ENCODE results near the gene IGSF21.

The IGSF21 gene

GRCh38 chr1:18234790-18235242 is 127.2 kb downstream of the IGSF21 start:
- no peak for DNase-seq

GRCh38 chr1:18237371-18237770 is 129.8 kb downstream of the IGSF21 start:
- no peak for DNase-seq

- DNase-seq, result no peak
Observed at GRCh38 chr1:18238190-18238589, 130.6 kb downstream of the IGSF21 start.

- no peak for DNase-seq
Observed at GRCh38 chr1:18239671-18240070, 132.1 kb downstream of the IGSF21 start.

DNA sequence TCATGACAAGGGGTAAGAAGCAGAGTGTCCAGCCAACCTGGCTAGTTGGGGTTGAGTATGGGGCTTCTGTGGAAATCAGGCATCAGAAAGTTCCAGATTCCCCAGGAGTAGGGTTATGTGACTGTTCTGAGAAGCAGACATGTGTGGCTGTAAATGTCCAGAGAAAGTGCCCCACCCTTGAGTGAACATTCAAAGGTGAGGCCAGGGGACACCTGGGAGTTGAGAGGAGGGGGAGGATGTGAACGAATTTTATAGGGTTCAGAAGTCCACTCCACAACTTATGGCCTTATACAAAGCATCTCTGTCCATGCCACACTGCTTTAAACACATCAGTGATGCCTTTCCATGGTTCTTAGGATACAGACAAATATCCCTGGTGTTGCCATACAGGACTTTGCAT is 133.3 kb downstream of the IGSF21 start:
- no peak for DNase-seq

GRCh38 chr1:18241891-18242290 is 134.3 kb downstream of the IGSF21 start:
- DNase-seq, result no peak

DNA sequence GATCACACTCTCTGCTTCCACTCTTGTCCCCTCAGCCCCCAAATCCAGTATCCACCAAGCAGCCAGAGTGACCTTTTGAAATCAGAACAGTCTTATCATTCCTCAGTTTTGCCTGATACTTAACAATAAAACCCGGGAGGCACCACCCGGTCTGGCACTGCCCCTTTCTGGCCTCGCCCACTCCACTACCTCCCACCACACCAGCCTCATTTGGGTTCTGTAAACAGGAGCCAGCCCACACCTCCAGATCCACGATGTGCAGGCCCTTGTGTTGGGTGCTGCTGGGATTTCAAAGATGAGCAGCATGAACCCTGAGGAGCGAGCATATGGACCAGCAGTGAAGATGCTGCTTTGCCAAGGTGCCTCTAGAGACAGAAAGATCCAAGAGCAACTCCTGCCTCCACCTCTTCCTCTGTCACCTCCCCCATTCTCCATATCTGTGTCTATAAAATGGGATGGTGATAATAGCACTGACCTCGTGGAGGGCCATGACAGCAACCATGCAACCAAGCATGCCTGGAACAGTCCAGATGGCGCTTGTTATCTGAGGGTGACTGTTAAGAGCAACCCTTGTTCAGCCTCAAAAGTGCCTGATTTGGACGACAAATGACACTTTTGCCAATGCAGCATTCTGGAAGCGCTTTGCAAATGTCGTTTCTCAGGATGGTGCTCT is 136.0 kb downstream of the IGSF21 start:
- DNase-seq, result no peak

DNA sequence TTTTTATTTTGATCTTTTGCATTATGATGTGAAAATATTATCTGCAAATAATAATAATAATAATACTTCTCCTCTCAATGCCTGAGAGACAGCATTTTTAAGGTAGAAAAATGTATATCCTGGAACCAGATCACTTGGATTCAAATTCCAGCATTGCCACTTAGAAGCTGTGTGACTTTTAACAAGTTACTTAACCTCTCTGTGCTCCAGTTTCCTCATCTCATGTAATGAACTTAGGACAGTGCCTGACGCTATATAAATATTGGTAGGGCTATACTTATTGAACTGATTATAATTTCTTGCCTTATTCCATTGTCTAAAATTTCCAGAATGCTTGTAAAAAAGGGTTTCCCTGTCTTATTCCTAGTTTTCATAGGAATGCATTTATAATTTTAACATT is 137.2 kb downstream of the IGSF21 start:
- DNase-seq, result no peak

DNA sequence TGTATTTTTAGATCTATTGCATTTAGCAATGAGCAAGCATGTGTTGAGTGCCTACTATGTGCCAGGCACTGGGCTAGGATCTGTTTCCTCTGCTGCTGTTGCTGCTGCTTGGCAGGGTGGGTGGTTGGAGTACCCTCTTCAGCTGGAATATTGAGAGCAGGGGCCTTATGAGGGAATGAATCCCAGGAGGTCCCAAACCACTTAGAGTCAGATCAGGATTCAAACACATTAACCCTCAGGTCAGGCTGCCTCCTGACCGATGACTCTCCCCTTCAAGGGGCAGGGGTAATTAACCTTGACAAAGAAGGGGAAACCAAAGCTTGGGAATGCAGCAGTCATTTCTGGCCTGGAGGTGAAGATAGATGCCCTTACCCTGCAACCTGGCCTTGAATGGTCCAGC is 138.0 kb downstream of the IGSF21 start:
- no peak for DNase-seq

GRCh38 chr1:18246543-18246942 is 138.9 kb downstream of the IGSF21 start:
- DNase-seq, result no peak

- no peak for DNase-seq
Observed at GRCh38 chr1:18247151-18247550, 139.6 kb downstream of the IGSF21 start.

GRCh38 chr1:18249631-18250030 is 142.0 kb downstream of the IGSF21 start:
- no peak for DNase-seq

DNA sequence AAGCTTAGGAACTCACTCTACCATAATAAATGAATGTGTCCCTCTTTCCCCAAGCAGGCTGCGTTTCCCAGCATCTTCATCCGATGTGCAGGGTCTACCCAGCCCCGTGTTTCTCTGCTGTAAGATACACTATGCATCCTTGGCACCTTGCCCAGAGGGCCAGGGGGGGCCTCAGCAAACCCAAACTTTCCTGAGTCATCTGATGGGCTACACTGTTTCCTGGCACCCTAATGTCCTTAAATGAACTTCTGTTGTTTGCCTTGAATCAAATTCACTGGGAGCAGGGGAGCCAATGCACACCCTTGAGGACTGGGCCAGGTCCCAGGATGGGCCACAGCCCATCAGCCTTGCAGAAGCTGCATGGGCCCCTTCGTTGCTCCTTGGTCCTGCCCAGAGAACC is 145.5 kb downstream of the IGSF21 start:
- DNase-seq, result no peak

DNA sequence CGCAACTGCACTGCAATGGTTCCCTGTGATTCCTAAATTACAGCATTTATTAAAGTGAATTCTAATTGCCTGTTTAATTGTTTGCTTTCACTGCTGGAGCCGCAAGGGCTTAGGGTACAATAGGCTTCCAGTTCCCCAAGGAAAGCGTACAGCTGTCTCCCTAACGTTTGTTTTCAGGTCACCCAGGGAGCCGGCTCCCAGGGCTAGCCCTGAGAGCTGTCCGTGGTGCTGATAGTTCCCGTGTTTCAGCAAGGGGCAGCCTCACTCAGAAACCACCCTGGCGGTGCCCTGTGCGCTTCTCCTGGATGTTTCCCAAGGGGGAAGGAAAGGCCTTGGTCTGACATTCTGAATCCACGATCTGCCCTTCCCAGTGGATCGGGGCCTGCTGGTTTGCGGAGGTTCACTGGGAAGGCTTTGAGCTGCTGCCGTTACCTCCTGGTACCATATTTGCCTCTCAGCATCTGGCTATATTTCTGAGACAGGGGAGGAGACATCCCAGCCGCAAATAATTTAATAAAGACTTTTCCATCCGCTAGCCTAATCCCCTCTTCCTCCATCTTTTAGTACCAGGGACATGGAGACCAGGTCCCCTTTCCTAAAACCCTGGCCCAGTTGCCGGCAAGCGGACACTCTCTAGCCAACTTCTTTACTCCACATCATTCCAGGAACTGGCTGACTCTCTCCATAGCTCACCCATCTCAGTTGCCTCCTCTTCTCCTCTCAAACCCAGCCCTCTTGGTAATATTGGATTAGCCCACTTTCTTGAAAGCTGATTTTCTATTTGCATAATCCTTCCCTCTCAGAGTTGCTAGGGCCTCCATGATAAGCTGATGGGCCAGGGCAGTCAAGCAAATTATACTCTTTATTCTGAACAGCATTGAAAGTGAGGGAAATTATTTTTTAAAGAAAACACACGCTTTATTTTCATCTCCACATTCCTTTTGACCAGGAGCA is 149.0 kb downstream of the IGSF21 start:
- DNase-seq, result no peak

- no peak for DNase-seq
Observed at GRCh38 chr1:18257778-18258177, 150.2 kb downstream of the IGSF21 start.

GRCh38 chr1:18261891-18262290 is 154.3 kb downstream of the IGSF21 start:
- DNase-seq, result no peak

DNA sequence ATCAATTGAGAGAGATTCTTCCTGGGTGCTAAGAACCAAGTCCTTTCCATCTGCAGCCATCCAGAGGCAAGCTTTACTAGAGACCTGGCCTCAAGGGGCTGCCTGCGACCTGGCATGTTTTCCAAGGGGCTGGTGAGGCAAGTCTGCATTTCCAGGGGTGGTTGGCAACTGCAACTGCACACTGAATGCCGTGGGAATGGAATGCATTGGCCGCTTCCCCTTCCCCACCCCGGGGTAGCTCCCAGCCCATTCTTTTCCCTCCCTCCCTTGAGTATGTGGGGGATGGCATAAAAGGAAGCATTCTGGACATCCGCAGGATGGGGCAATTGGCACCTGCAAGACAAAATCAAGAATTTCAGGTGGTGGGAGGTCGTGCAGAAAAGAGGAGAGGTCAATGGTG is 155.1 kb downstream of the IGSF21 start:
- DNase-seq, result no peak

DNA sequence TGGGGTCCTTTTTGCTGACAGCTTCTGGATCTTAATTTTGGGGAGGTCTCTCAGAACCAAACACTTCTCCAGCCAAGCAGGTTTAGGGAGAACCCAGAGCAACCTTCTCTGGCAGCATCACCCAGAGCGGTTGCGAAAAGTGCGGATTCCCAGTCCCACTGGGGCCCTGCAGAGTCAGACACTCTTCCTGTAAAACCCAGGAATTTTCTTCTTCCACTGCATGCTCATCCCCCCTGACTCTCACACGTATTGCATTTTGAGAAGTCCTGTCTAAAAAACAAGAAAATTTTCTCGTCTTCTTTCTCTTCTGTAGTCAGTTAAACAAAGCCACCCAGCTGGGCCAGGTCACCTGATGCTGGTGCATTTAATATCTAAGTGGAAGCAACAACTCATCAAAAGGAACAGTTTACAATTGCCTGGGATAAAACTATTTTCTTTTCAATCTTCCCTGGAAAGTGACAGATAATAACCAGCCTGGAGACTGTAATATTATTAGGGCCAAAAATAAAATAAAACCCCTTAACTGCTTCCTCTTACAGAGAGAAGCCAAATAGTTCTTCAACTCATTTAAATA is 156.0 kb downstream of the IGSF21 start:
- no peak for DNase-seq

GRCh38 chr1:18264450-18265039 is 156.9 kb downstream of the IGSF21 start:
- DNase-seq, result no peak

DNA sequence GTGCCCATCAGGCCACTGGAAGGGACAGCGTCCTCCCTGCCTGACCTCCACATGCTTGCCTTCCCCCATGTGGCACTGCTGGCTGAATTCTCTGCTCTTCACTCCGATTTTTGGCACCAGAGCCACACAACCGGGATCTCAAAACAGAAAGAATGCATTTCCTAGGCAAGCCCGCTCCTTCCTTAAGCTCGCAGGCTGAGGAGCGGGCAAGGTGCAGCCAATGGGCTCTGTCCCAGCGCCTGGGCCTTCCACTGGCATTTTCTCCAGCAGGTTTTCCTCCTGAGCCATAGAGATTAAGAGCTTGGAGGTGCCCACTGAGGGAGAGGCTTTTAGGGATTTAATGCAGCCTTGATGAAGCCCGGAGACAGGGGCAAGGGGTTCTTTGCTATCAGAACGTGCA is 158.0 kb downstream of the IGSF21 start:
- DNase-seq, result no peak

DNA sequence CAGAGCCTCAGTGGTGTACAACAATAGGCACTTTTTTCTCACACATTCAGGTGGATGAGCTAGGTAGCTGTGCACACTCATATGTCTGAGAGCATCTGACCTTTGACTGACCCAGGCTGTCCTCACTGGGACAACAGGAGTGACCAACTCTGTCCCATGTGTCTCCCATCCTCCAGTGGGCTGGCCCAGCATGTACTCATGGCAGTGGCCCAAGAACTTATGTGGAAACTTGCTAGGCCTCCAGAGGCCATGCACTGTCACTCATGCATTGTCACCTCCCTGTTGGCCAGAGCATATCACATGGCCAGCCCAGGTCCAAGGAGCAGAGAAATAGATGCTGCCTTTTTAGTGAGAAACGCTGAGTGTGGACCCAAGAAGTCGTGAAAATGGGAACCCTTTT is 158.8 kb downstream of the IGSF21 start:
- DNase-seq, result no peak

DNA sequence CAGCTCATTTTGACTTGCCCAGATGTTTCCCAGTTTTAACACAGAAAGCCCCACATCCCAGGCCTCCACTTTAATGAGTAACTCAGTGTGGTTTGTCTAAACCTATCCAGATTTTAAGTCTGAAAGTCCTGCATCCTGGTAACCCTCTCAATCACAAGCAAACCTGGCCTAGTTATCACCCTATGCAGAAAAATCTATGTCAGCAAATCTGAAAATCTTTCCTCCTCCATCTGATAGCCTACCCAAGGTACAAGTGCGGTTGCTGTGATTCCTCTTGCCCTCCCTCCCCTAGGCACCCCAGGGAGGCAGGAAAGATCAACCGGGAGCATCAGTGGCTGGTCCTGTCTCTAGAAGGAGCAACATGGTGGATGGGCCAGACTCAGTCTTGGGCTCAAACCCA is 163.7 kb downstream of the IGSF21 start:
- no peak for DNase-seq

GRCh38 chr1:18278946-18279345 is 171.3 kb downstream of the IGSF21 start:
- DNase-seq, result no peak
